Measurements from ENCODE around the gene TEX38. TPM values are rescaled to one million over a fixed set of nuclear protein-coding genes. Genes with fewer than 3 reads are reported as not detected.

The TEX38 gene
- total and polyA plus RNA-seq, 8 donors: 0.35 to 0.80 TPM; not detected in 6

DNA sequence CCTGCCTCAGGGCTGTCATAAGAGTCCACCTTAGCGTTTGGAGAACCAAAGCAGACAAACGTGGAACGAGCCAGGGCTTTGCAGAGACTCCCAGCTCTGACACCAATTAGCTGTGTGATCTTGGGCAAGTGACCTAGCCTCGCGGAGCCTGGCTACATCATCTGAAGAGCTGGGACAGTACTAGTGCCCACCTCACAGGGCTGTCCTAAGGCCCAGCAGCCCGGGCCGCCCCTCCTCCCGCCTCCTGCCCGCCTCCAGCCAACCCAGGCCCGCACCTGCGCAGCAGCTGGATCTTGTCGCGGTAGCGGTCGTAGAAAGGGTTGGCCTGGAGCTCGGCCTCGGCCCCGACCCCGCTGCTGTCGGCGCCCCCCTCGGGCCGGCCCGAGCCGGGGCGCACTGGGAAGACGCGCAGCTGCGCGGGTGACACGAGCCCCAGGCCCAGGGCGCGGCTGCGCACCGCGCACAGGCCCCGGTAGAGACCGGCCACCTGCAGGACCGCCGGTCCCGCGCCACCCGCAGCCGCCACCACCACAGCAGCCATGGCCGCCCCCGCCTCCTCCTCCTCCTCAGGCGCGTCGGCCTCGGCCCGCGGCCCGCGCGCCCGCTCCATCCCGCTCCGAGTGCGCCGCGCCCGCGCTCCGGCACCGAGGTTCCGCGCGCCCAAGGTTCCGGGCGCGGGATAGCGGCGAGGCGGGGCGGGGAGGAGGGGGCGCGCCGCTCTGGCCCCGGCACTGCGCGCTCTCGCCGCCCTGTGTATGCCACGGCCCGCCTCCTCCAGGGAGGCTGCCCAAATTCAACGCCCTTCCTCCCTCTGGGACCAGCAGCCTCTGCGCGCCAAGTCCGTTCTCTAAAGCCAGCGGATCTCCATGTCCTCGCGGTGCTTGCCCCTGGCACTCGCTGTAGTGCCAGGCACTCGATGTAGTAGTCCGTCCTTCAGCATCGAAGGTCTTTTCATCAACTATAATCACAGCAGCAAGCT lies 3.6 kb upstream of the TEX38 start, which contains the start of gene ATPAF1:
ATPAF1 (minus strand) TSS at position 583 of the 979 bp plus-strand sequence; CDS start at position 541, 42 bp downstream.
- intact Hi-C loops (cut with DNase I): no loop called here
- peak within 1 kb of the TSS; percentile 84 to 95 (median 86) for H3K4me3 ChIP-seq
- H3K4me1 ChIP-seq: peaks cover 4 to 10% (median 8%) of the 10 kb centered on the region in 3 donors
- 1% methylated on average over 66 to 96 of the region's 96 CpGs for WGBS, 2 donors
- H3K36me3 ChIP-seq: peaks cover 0 to 13% (median 6%) of the 10 kb centered on the region in 3 donors
- DNase-seq: peak; percentile 61 to 87 (median 78)
- no peaks in the 10 kb centered on the region for H3K9me3 ChIP-seq
- ATAC-seq: peak; percentile 90 to 94 (median 92)
- H3K27me3 ChIP-seq: no peaks in the 10 kb centered on the region
- TF ChIP-seq, protein P1, sequence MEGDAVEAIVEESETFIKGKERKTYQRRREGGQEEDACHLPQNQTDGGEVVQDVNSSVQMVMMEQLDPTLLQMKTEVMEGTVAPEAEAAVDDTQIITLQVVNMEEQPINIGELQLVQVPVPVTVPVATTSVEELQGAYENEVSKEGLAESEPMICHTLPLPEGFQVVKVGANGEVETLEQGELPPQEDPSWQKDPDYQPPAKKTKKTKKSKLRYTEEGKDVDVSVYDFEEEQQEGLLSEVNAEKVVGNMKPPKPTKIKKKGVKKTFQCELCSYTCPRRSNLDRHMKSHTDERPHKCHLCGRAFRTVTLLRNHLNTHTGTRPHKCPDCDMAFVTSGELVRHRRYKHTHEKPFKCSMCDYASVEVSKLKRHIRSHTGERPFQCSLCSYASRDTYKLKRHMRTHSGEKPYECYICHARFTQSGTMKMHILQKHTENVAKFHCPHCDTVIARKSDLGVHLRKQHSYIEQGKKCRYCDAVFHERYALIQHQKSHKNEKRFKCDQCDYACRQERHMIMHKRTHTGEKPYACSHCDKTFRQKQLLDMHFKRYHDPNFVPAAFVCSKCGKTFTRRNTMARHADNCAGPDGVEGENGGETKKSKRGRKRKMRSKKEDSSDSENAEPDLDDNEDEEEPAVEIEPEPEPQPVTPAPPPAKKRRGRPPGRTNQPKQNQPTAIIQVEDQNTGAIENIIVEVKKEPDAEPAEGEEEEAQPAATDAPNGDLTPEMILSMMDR (IDR thresholded peaks at IDR 0.05): no peak
- H3K27ac ChIP-seq: peak within 1 kb of the TSS; percentile 45 to 71 (median 56)
- no peak for FAIRE-seq

DNA sequence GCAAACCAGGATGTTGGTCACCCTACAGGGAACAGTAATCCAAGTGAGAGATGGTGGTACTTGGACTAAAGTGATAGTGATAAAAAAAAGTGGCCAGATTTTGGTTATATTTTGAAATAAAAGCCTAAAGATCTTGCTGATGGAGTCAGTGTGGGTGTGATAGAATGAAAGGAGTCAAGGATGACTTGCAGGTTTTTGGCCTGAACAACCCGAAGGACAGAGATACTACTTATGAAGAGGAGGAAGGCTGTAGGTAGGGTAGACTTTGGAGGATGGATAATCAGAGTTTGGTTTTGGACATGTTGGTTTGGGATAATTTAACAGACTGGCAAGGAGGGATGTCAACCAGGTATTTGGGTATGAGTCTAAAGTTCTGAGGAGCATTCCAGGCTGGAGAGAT lies 1.5 kb upstream of the TEX38 start:
- 81 to 84% methylated on average over 1 of the region's 1 CpG for WGBS, 2 donors
- Histone ChIP-seq H3K4me1 (peaks cover 4 to 10% (median 8%) of the 10 kb centered on the region in 3 donors), H3K27me3 (no peaks in the 10 kb centered on the region), H3K27ac (no peak overlapping the region), H3K36me3 (no peaks in the 10 kb centered on the region), H3K4me3 (no peak overlapping the region), H3K9me3 (no peaks in the 10 kb centered on the region)
- TF ChIP-seq, protein P1 (IDR thresholded peaks at IDR 0.05): no peak
- DNase-seq: no peak
- no peak for FAIRE-seq
- intact Hi-C loops (cut with DNase I): no loop called here
- ATAC-seq: no peak

DNA sequence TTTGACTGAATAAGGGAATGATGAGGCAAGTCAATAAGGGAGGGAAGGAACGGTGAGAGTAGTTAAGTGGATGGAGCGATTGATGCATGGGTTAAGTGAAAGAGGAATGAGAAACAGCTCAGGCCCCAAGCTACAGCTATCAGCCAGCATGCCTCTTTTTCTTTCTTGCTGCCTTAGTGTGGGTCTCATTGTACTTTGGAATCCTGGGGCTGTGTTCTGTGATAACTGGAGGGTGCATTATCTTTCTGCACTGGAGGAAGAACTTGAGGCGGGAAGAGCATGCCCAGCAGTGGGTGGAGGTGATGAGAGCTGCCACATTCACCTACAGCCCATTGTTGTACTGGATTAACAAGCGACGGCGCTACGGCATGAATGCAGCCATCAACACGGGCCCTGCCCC lies 1.0 kb downstream of the TEX38 start:
- Histone ChIP-seq H3K9me3 (no peaks in the 10 kb centered on the region), H3K4me3 (no peak overlapping the region), H3K27me3 (no peaks in the 10 kb centered on the region), H3K4me1 (no peaks in the 10 kb centered on the region), H3K36me3 (no peaks in the 10 kb centered on the region), H3K27ac (no peak overlapping the region)
- FAIRE-seq: no peak
- WGBS, 2 donors: 73 to 77% methylated on average over 8 of the region's 8 CpGs
- TF ChIP-seq, protein P1 (IDR thresholded peaks at IDR 0.05): no peak
- no peak for DNase-seq
- ATAC-seq: no peak
- intact Hi-C loops (cut with DNase I): no loop called here

DNA sequence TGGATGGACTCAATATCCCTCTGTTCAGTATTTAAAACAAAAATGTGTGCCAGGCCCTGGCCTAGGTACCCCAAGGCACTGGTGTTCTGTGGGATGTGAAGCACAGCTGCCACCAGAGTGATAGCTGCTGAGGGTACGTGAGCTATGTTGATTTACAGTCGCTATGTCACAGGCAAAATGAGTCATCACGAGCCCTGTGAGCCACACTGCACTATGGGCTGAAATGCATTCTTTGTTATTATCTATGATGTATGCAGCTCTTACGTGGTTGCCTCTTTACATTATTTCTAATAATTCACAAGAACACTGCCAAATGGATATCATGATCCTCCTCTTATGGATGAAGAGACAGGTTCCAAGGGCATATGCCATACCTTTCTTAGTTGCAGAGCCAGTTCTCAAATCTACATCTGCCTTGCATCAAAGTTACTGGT lies 2.1 kb downstream of the TEX38 start:
- ATAC-seq: no peak

More for the DNA sequence above, 2.1 kb downstream of the TEX38 start:
- WGBS, 2 donors: 62 to 80% methylated on average over 4 of the region's 4 CpGs
- intact Hi-C loops (cut with DNase I): no loop called here
- FAIRE-seq (no peak), DNase-seq (no peak)
- Histone ChIP-seq H3K27me3 (no peaks in the 10 kb centered on the region), H3K4me3 (no peak overlapping the region), H3K36me3 (peaks cover 0 to 7% (median 0%) of the 10 kb centered on the region in 3 donors), H3K9me3 (no peaks in the 10 kb centered on the region), H3K27ac (no peak overlapping the region), H3K4me1 (no peaks in the 10 kb centered on the region)
- TF ChIP-seq, protein P1 (IDR thresholded peaks at IDR 0.05): no peak
